Activated CD4-positive, alpha-beta memory T cell treated with anti-CD3 and anti-CD28 coated beads, Interleukin-2, amount 10 ng/mL, durations not matched to agents 7 days and 5 days (primary cell): ENCODE results near the gene TNS1. TPM values are rescaled to one million over a fixed set of nuclear protein-coding genes. Genes with fewer than 3 reads are reported as not detected.

ENCODE experiments used
- CTCF ChIA-PET: fragments of 350-600 bp; sonication (Branson Sonifier 250); formaldehyde crosslinking; loops from one replicate; lab custom pipeline; 2021; ENCODE audit warnings: antibody characterized with exemption, inconsistent platforms; lab: Charles Lee
- POLR2A ChIA-PET: fragments of 350-600 bp; sonication (Branson Sonifier 250); formaldehyde crosslinking; loops from one replicate; lab custom pipeline; 2021; ENCODE audit warnings: antibody characterized with exemption; lab: Charles Lee
- DNase-seq: peaks from one replicate; pipeline ENCODE4 v3.0.0-alpha.2; 2020
- H3K27ac Mint-ChIP-seq: one replicate; pipeline ENCODE4 v1.8.0; 2021; ENCODE audit warnings: mild to moderate bottlenecking, mixed read lengths
- H3K27me3 Mint-ChIP-seq: one replicate; pipeline ENCODE4 v1.8.0; 2021; ENCODE audit warnings: mixed read lengths
- H3K36me3 Mint-ChIP-seq: one replicate; pipeline ENCODE4 v1.8.0; 2021; ENCODE audit warnings: low read depth, mixed read lengths
- H3K4me1 Mint-ChIP-seq: one replicate; pipeline ENCODE4 v1.8.0; 2021; ENCODE audit warnings: mixed read lengths
- H3K4me3 Mint-ChIP-seq: one replicate; pipeline ENCODE4 v1.8.0; 2021; ENCODE audit warnings: mild to moderate bottlenecking, mixed read lengths
- H3K9me3 Mint-ChIP-seq: one replicate; pipeline ENCODE4 v1.8.0; 2021; ENCODE audit warnings: mixed read lengths
- total RNA-seq, 2 experiments: library from RNA; stranded (reverse); gene quantifications; one replicate each; pipeline ENCODE4 v1.2.3, GENCODE V29; 2021

TNS1 gene
- total RNA-seq, 2 experiments from 2014 or later = 3.2 to 3.4 TPM

DNA sequence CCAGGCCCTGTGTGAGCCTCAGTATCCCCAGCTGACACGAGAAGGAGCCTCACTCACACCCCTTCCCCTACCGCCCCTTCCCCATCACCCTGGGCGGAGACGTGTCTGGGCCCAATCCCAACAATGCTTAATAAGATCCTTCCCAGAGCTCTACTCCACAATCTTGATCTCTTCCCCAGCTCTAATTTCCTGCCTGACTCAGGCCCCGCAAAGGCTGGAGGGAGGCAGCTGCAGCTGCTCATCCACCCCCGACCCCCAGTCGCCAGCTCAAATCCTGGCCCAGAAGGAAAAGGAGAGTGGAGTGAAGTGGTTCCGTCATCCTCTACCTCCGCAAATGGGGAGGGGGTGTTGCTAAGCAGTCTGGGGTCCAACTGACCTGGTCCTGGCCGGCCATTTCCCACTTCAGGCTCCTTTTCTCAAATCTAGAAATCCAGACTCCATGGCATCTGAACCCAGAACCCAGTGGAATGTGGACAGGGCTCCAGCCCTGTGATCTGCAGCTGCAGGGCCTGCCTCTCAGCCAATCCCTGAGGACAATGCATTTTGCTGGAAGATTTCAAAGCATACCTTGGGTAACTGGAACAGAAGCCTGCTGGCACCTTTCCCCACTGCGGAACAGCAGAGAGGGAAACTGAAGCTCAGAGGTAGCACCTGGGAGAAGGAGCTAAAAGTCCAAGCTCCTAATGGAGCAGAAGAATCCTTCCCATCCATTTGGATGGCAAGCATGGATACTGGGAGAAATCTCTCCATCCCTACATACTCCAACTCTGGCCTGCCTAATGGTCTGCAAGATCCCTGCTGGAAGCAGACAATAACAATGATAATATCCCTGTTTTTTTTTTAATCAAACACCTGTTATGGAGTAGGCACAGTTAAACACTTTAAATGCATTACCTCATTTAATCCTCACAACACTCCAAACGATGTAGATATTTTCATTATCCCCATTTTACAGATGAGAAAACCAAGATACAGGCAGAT lies 5.6 kb upstream of the TNS1 start:
- CTCF ChIA-PET = interaction anchor here (0.6 to 1.5 kb wide), 3 partner anchors 14 to 343 kb away, joined by 3 to 8 read pairs (median 6); no protein-coding TSS in a partner anchor
- Mint-ChIP-seq H3K27ac (no peak overlapping the region), H3K27me3 (peaks cover 36% of the 10 kb centered on the region), H3K4me1 (peaks cover 6% of the 10 kb centered on the region), H3K4me3 (no peak overlapping the region), H3K36me3 (no peaks in the 10 kb centered on the region), H3K9me3 (no peaks in the 10 kb centered on the region)
- POLR2A ChIA-PET = no interaction called here
- DNase-seq = no peak

DNA sequence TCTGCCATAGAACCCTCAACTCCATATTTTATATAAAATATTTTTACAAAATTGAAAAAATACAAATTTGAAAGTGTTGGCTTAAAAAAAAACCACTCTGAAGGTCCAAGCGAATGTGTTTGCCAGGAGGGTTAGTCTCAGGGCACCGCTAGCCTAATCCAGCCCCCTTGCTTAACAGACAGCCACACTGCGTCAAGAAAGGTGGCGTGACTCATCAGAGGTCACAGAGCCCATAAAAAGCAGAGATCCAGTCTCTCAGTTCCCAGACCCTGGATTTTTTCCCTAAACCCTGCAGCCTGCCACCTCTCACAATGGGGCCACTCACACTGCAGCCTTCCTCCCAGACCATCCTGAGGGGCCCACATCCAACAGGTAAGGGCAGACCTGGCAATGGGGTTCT lies 3.9 kb upstream of the TNS1 start:
- no peak for DNase-seq
- Mint-ChIP-seq H3K4me3 (no peak overlapping the region), H3K9me3 (no peaks in the 10 kb centered on the region), H3K27ac (no peak overlapping the region), H3K27me3 (peaks cover 29% of the 10 kb centered on the region), H3K36me3 (no peaks in the 10 kb centered on the region), H3K4me1 (peaks cover 6% of the 10 kb centered on the region)
- ChIA-PET POLR2A (no interaction called here), CTCF (interaction anchor here (0.7 to 1.7 kb wide), 3 partner anchors 10 to 29 kb away, joined by 3 to 4 read pairs (median 3); no protein-coding TSS in a partner anchor)

DNA sequence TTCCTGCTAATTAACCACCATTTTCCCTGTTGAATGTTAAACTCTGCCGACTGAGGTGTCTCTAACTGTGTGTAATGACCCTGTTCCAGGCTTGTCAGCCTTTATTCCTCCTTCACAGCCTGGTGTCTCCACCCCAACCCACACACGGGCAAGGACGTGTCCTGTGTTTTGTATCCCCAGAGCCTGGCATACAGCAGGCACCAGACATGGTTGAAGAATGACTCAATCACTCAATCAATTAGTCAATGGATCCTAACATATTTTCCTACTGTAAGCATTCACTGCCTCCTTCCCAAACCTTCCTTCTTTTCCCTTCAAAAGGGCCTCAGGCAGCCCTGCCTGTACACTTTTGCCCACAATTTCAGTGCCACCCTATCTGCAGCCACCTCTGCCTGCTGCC lies 2.7 kb upstream of the TNS1 start:
- no peaks in the 10 kb centered on the region for H3K9me3 Mint-ChIP-seq
- H3K36me3 Mint-ChIP-seq = no peaks in the 10 kb centered on the region
- no peak overlapping the region for H3K27ac Mint-ChIP-seq
- DNase-seq = no peak
- peaks cover 17% of the 10 kb centered on the region for H3K27me3 Mint-ChIP-seq
- CTCF ChIA-PET = interaction anchor here (1.0 kb wide), 1 partner anchor 63 kb away, joined by 3 read pairs; no protein-coding TSS in a partner anchor
- POLR2A ChIA-PET = no interaction called here
- peaks cover 1% of the 10 kb centered on the region for H3K4me1 Mint-ChIP-seq
- H3K4me3 Mint-ChIP-seq = no peak overlapping the region

DNA sequence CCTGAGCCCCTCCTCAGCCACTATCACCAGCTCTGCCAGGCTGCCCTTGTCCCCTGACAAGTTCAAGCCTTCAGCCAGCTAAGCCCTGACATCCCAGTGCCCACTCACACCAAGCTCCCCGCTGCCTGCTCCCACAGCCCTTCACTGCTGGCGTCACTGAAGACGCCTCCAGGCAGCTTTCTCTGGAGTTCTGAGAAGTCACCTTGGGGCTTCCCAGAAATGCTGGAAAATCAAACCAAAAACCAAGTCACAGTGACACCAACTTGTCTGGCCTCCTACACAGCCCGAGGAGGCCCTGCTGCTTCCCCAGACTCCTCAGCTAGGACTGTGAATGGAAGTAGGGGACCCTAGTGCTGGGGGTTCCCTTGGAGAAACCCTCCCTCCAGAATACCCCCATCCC lies 2.2 kb upstream of the TNS1 start:
- ChIA-PET CTCF (interaction anchor here (1.0 kb wide), 1 partner anchor 63 kb away, joined by 3 read pairs; no protein-coding TSS in a partner anchor), POLR2A (no interaction called here)

DNA sequence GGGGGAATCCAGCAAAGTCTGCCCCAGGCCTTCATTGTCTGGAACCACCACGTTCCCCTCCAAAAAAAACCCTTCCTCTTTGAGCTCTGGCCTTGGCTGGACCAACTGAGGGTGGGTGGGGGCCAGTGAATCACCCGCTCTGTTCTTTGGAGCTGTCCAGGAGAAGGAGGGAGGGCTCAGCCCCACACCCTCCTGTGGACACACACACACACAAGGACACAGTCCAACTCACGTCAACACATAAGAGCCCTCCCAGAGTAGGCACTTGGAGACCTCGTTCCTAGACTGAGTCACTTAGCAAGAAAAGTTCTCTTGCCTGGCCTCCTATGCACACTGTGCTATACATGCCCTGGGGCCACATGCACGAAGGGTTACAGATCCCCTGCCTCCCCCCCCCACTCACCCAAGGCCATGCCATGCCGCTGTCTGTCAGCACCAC lies 1.2 kb upstream of the TNS1 start:
- H3K36me3 Mint-ChIP-seq = no peaks in the 10 kb centered on the region
- no peak overlapping the region for H3K4me3 Mint-ChIP-seq
- POLR2A ChIA-PET = no interaction called here

More for the DNA sequence above, 2.2 kb upstream of the TNS1 start:
- no peak for DNase-seq
- Mint-ChIP-seq H3K4me1 (peaks cover 1% of the 10 kb centered on the region), H3K27me3 (peaks cover 17% of the 10 kb centered on the region), H3K36me3 (no peaks in the 10 kb centered on the region), H3K9me3 (no peaks in the 10 kb centered on the region), H3K27ac (no peak overlapping the region), H3K4me3 (no peak overlapping the region)

DNA sequence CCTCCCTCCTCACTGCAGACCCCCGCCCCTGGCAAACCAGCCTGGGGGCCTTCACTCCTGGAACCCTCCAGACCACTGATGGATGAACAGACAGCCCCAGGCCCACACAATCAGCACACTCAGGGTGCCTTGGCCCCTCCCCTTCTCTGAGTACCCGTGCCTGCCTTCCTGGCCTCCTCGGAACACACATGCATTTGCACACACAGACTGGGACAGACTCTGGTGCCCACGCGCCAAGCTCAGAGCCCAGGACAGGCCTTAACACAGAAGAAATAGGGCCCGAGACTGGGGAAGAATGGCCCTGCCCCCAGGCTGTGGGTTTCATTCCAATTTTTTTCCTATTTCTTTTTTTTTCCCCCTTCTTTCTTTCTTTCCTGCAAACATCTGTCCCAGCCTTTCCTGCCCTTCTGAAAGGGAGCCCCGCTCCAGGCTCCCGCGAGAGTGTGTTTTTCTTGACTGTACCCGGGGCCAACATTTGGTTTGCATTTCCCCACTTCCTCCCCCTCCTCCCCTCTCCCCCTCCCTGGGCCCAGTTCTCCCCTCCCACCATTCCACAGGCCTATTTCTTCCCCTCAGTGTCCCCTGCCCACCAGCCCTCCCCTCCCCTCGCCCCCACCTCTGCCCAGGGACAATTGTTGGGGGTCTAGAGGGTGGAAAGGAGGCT lies 618 bp upstream of the TNS1 start:
- no peak for DNase-seq
- CTCF ChIA-PET = no interaction called here
- no peaks in the 10 kb centered on the region for H3K36me3 Mint-ChIP-seq
- POLR2A ChIA-PET = no interaction called here
- H3K27ac Mint-ChIP-seq = no peak overlapping the region
- H3K4me3 Mint-ChIP-seq = no peak overlapping the region
- H3K4me1 Mint-ChIP-seq = no peaks in the 10 kb centered on the region
- peaks cover 4% of the 10 kb centered on the region for H3K27me3 Mint-ChIP-seq
- no peaks in the 10 kb centered on the region for H3K9me3 Mint-ChIP-seq

More for the DNA sequence above, 1.2 kb upstream of the TNS1 start:
- Mint-ChIP-seq H3K27ac (no peak overlapping the region), H3K27me3 (peaks cover 10% of the 10 kb centered on the region), H3K4me1 (no peaks in the 10 kb centered on the region), H3K9me3 (no peaks in the 10 kb centered on the region)
- CTCF ChIA-PET = no interaction called here
- no peak for DNase-seq

DNA sequence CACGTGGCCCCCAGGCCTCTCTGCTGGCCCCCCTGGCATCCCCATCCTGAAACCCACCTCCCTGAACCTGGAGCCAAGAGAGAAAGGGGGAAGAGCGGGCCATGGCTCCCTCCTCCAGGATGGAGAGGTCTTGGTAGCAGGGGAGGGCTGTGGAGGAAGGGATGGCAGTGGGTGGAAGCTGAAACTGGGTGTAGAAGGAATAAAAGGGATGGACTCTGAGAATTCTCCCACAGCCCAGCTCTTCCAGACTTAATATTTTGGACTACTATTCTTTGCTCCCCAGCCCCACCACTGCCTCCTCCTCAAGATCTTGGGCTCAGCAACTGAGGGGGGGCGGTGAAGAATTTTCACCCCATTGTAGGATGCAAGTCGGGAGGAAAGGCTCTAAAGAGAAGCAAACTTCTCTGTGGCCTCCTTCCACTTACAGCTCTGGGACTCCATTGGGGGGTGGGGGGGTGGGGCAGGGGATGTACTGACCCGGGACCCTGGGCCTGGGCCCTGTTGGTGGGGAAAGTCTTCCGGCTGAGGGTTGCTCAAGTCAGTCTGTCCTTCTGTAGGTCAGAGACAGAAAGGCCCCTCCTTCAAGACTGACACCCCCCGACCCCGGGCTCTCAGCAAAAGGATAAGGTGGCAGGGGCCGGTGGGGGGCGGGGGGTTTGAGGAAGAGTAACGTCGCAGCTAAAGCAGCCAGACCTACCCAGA lies 501 bp downstream of the TNS1 start:
- POLR2A ChIA-PET = no interaction called here
- H3K27ac Mint-ChIP-seq = no peak overlapping the region

DNA sequence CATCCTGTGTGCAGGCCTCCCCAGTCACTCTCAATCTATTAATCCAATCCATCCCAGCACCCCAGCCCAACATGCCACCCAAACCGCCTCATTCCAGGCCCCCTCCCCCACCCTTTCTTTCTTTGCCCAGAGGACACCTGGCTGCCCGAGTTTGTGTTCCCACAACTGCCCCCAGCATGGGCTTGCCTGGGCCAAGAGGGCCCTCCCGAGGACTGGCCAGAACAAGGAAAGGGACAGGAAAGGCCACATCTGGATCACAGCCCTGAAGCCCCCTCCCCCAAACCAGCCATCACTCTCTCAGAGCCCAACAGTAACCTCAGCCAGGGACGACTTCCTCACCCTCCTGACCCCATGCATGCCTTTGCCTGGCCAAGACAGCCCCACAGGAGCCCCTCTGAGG lies 1.2 kb downstream of the TNS1 start:
- CTCF ChIA-PET = no interaction called here
- Mint-ChIP-seq H3K9me3 (no peaks in the 10 kb centered on the region), H3K4me1 (no peaks in the 10 kb centered on the region), H3K4me3 (no peak overlapping the region), H3K36me3 (no peaks in the 10 kb centered on the region), H3K27ac (no peak overlapping the region), H3K27me3 (peaks cover 6% of the 10 kb centered on the region)
- POLR2A ChIA-PET = no interaction called here
- no peak for DNase-seq

More for the DNA sequence above, 501 bp downstream of the TNS1 start:
- Mint-ChIP-seq H3K36me3 (no peaks in the 10 kb centered on the region), H3K27me3 (peaks cover 3% of the 10 kb centered on the region), H3K9me3 (no peaks in the 10 kb centered on the region), H3K4me1 (no peaks in the 10 kb centered on the region), H3K4me3 (no peak overlapping the region)
- CTCF ChIA-PET = no interaction called here
- no peak for DNase-seq

DNA sequence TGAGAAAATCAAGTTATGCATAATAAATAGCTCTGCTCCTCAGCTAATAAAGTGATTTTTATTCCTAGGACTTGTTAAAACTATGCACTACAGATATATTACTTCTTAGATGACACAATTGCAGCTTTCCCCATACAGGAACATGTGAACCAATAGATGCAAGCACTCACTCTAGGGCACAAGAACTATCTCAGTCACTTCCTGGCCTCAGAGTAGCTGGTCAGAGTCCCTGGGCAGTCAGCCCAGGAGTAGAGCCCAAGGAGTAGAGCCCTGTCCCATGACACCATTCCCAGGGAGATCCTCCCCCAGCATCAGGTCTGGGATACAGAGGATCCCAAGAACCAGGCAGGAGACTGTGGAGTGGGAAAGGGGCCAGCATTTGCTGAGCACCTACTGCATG lies 2.7 kb downstream of the TNS1 start:
- Mint-ChIP-seq H3K36me3 (no peaks in the 10 kb centered on the region), H3K4me3 (no peak overlapping the region), H3K4me1 (no peaks in the 10 kb centered on the region), H3K27me3 (peaks cover 5% of the 10 kb centered on the region), H3K27ac (no peak overlapping the region), H3K9me3 (no peaks in the 10 kb centered on the region)
- no peak for DNase-seq
- CTCF ChIA-PET = interaction anchor here (1.2 to 1.4 kb wide), 2 partner anchors 210 to 214 kb away, joined by 4 read pairs; no protein-coding TSS in a partner anchor
- POLR2A ChIA-PET = no interaction called here

DNA sequence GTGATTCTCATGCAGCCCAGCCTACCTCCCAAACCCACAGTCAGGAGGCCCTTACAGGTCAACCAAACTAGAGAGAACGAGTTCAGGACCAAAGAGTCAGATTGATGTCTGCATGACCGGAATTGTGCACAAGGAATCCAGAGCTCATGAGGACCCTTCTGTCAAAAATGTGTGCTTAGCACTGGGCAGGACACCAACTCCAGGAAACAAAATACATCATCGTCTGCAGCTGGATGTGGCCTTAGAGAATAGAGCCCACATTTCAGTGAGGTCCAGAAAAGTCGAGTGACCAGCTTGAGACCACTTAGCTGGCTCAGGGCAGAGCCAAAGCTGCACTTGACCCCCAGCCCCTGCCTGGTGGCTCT lies 3.2 kb downstream of the TNS1 start:
- Mint-ChIP-seq H3K9me3 (no peaks in the 10 kb centered on the region), H3K36me3 (no peaks in the 10 kb centered on the region), H3K4me3 (no peak overlapping the region), H3K4me1 (no peaks in the 10 kb centered on the region), H3K27ac (no peak overlapping the region), H3K27me3 (peaks cover 5% of the 10 kb centered on the region)
- POLR2A ChIA-PET = no interaction called here
- DNase-seq = no peak
- CTCF ChIA-PET = interaction anchor here (1.2 to 1.4 kb wide), 2 partner anchors 209 to 213 kb away, joined by 4 read pairs; no protein-coding TSS in a partner anchor

DNA sequence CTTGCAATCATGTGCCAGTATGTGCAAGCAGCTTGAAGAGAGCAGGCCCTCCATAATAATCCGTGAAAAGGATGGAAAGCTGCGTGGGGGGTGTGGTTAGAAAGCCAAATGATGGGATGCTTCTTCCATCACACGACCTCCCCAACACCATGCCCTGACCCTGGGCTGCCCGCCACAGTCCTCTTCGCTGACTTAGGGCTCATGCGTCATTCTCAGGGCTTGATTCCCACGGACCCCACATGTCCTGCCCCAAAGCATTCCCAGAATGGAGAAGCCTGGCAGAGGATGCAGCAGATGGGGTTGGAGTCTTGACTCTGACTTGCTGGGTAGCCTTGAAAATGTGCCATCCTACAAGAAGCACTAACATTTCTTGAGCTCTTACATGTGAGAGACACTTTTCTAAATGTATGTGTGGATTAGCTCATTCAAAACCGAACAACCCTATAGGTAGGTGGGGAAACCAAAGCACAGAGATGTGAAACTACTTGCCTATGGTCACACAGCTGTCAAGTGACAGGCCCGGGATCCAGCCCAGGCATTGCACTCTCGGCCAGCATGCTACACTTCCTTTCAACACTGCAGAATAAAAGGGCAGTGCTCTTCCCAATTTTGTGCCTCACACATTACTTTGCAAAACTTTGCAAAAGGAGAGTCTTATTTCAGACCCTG lies 3.7 kb downstream of the TNS1 start:
- ChIA-PET POLR2A (no interaction called here), CTCF (interaction anchor here (1.2 kb wide), 1 partner anchor 209 kb away, joined by 4 read pairs; no protein-coding TSS in a partner anchor)
- Mint-ChIP-seq H3K4me1 (no peaks in the 10 kb centered on the region), H3K9me3 (no peaks in the 10 kb centered on the region), H3K36me3 (no peaks in the 10 kb centered on the region), H3K27me3 (peaks cover 5% of the 10 kb centered on the region), H3K4me3 (no peak overlapping the region), H3K27ac (no peak overlapping the region)
- DNase-seq = no peak

DNA sequence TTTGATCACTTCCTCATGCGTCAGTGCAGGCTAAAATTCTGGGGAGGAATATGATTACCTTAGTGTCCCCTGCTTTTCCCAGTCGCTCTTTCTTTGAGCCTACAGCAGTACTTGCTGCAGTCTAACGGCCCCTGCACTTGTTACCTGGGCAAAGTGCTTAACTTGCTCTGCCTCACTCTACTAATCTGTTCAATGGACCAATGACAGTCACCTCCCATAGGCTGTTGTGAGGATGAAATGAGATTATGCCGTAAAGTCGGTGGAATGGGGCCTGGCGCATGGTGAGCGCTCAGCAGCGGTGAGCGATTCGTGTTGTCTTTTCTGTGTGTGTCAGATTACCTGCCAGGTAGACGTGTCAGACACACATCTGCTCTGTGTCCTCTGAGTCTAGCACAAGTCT lies 5.3 kb downstream of the TNS1 start:
- H3K9me3 Mint-ChIP-seq = no peaks in the 10 kb centered on the region
- H3K27me3 Mint-ChIP-seq = peaks cover 6% of the 10 kb centered on the region
- CTCF ChIA-PET = no interaction called here
- POLR2A ChIA-PET = no interaction called here
- no peak overlapping the region for H3K27ac Mint-ChIP-seq
- H3K4me3 Mint-ChIP-seq = no peak overlapping the region
- no peak for DNase-seq
- H3K36me3 Mint-ChIP-seq = no peaks in the 10 kb centered on the region
- no peaks in the 10 kb centered on the region for H3K4me1 Mint-ChIP-seq
